Stimulated activated CD8-positive, alpha-beta memory T cell treated with anti-CD3 and anti-CD28 coated beads, Interleukin-2, amount 100 ng/mL, for 48 hours (primary cell): Measurements from ENCODE around the gene ATP6V1D.
"Not testable (repeated sequence)": the region's sequence is repeated elsewhere in the genome, so short reads cannot be mapped to it uniquely, and the experiment has no call there.

ENCODE experiments used
- DNase-seq, 2 donors: peaks; one replicate each; pipeline ENCODE4 v3.0.0-alpha.2; 2020; ENCODE audit warnings: low read depth in 2 of 2

The ATP6V1D gene

DNA sequence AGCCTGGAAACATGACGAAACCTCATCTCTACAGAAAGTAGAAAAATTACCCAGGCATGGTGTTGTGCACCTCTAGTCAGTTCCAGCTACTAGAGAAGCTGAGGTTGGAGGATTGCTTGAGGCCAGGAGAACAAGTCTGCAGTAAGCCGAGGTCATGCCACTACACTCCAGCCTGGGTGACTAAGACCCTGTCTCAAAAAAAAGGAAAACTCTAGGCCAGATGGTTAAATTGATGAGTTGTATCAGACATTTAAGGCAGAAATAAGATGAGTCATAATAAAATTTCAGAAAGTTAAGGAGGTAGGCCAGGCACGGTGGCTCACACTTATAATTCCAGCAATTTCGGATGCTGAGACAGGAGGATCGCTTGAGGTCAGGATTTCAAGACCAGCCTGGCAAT lies 11.2 kb upstream of the ATP6V1D start:
- DNase-seq, result no peak

DNA sequence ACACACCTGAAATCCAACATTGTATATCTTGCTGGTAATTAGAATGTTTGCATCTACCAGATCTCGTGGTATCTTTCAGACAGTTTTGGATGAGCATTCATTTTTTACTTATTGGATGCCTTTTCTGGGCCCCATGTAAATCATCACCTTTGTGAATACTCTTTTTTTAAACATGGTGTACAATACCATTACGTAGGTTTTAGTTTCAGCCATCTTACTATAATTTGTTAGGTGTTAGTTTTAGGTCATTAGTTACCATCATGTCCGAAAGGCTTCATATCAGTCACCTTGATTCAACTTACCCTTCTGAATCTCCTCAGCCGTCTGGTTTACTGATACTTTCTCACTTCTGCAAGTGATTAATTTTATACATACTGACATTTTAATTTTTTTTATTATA lies 5.9 kb upstream of the ATP6V1D start:
- no peak for DNase-seq

DNA sequence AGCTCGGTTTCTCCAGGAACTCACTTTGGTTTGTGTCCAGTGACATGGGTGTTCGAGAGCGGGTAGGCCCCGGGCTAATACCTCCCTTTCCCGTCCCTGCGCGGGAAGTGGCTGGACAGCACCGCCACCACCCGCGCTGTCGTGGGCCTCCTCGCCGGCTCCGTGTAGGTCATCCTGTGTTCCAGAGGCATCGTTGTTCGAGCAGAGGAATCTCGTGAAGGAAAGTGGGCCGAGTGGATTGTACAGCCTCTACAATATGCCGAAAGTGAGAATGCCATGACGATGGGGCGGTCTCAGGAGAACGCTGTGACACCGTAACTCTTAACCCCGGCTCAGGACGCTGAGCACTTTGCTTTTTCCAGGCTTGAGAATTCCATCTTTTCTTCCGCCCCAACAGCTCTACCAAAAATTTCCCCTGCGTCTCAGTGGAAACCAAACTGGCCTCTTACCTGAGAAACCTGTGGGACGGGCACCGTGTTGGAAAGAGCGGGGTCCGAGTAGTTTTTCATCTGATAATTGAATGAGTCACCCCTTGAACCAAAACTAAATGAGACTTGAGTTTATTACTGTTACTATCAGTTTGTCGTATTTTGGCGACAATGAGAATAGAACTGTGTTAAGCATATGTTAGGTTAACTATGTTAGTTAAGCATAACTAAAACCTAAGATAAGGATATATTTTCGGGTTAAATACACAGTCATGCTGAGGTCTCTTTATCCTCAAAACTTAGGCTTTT lies 1.0 kb upstream of the ATP6V1D start:
- no peak for DNase-seq

DNA sequence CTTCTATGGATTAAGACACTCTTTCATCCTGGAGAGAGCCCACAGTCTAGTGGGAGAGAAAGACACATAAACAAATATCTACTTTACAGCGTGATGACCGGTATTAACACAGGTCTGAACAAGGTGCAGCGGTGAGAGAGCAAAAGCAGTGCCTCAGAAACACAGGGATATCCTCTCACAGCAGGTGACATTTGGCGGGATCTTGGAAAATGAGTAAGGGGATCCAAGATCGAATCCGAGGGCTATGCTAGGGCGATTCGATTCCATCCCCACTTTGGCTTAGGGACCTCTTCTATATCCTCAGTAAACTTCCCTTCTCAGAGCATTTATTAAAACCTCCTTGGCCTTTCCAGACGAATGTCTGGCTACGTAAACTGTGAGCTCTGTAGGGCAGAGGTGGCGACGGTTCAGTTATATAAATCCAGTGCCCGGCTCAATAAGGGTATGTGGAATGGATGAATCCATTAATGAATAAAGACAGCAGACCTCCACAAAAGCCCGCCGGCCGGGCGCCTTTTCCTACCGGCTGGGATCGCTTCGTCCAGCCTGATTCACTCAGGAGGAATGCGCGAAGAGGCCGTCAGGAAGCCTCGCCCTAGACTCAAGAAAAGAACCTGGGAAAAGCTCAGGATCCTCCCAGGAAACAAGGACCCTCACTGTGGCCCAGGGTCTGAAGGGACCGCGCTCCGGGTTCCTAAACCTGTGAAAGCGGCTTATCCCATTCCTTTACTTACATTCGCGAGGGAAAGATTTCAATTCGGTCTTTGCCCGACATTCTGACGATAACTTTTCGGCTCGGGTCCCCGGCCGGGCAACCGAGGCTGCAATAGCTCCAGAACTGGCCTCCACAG lies 455 bp downstream of the ATP6V1D start:
- DNase-seq, result no peak

DNA sequence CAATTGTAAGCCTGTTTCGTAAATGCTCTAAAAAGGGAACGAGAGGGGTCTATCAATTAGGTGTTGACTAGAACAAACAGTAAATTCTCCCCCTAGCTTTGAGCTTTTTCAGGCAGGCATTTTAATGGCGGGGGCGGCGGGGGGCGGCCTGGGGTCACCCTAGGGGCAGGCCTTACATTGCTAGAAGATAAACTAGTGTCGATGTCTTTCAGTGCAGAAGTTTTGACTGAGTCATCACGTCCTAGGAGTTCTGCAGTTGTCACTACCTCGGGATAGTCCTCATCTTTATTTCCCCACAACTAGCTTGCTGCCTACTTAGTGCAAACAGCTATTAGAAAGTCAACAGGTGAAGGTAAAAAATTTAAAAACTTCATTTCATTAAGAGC lies 1.6 kb downstream of the ATP6V1D start:
- DNase-seq, result no peak

DNA sequence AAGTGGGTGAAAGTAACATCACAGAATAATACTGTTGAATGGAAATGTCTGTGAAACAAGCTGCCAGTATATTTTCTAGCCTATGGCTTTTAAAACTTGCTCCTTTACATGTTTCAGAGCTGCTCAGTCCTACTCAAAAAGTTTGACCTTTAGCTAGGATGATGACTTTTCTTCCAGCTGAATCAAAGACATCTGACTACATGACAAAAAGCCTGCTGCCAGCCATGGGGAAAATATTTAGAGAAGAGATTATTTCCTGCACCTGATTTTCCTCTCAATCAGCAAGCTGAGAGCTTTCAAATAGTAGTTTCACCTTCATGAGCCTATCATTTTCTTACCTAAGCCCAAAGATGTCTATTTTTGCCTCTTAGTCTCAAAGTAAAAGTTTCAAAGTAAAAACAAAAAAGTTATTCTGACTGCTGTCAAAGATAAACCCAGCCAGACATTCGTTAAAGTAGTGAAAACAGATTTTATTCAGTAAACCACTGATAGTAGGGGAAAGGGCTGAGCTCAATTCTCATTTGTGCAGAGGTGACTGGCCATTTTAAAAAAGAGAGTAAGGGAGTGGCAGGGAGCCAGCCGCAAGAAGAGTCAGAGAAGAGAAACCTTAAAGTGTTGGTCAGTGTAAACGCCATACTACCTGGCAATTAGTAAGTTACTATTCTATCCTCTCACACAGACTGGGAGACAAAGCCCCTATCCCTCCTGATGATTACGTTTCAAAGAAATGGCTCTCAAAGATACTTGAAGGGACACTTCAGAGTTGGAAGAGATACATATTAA lies 2.2 kb downstream of the ATP6V1D start:
- no peak for DNase-seq

DNA sequence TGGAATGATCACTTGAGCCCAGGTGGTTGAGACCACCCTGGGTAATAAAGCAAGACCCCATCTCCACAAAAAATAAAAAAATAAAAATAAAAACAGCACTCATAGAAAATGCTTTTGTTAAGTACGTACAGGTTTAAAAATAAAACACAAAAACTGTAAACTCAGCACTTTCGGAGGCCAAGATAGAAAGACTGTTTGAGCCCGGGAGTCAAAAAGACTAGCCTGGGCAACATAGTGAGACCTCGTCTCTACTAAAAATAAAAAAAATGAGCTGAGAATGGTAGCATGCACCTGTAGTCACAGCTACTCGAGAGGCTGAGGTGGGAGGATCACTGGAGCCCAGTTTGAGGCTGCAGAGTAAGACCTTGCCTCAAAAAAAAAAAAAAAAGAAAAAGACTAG lies 7.5 kb downstream of the ATP6V1D start:
- no peak for DNase-seq

DNA sequence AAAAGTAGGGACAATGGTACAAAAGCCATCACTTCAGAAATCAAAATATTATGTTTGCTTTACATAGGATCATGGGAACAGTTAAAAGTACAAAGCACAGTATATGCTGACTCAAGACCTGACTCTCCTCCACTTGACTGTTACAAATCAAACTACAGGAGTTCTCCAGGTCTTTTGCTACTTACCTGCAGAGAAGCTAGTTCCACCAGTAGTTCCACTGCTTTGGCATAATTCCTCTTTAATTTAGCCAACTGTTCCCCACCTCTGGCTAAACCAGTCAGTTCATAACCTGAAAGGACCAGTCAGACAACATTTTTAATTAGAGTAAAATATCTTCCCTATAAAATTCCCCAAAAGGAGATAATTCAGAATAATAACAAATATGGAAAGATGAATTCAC lies 14.0 kb downstream of the ATP6V1D start:
- no peak for DNase-seq

DNA sequence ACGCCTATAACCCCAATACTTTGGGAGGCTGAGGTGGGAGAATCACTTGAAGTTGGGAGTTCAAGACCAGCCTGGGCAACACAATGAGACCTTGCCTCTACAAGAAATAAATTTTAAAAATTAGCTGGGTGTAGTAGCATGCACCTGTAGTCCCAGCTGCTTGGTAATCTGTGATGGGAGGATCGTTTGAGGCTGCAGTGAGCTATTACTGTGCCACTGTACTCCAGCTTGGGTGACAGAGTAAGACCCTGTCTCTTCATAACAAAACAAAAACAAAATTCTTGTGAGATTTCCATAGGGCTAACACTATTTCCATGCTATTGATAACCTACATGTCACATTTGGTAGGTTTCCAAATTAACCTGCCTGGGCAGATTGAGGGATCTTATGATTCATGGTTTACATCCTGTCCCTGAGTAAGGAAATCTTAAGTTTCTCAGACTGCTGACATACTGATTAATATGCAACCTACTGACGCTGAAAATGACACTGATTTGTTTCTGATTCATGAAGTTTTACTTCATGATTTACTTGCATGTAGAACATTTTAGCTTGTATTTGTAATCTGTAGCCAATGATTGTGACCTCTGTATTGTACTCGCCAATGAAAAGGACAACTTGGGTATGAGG lies 15.9 kb downstream of the ATP6V1D start:
- DNase-seq, result no peak

DNA sequence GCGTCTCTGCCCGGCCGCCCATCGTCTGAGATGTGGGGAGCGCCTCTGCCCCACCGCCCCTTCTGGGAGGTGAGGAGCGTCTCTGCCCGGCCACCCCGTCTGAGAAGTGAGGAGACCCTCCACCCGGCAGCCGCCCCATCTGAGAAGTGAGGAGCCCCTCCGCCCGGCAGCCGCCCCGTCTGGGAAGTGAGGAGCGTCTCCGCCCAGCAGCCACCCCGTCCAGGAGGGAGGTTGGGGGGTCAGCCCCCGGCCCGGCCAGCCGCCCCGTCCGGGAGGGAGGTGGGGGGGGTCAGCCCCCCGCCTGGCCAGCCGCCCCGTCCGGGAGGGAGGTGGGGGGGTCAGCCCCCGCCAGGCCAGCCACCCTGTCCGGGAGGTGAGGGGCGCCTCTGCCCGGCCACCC lies 18.4 kb downstream of the ATP6V1D start:
- not testable (repeated sequence) for DNase-seq

DNA sequence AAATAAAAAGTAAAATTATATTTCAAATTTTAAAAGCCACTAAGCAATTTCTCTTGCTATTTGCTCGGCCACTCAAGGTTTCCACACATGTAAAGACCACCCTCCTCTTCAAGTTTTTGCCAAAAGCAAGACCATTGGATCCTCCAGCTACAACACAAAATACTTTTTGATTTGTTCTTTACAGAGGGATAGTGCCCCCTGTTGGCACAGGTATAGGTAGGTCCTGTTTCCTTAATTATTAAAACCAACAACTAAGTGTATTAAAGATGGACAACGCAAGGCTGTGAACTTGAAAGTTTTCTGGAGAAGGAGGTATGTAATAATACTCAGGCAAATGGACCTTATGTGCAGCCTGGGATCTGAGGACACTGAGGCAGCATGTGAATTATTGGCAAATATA lies 23.8 kb downstream of the ATP6V1D start:
- no peak for DNase-seq

DNA sequence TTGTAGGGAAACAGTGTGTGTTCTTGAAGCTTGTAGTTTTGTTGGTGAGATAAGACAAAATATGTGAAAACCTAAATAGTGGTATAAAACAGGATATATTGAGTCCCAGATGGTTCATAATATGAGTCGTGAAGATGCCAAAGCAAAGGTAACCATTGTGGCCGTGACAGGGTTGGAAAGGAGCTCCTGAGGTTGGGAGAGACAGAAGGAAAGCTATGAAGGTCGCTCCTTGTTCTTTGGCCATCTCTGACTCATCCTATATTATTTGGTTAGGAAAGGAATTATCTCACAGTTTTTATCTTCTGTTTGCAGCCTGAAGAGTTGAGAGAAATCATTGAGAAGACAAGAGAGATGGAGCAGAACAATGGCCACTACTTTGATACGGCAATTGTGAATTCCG lies 27.1 kb downstream of the ATP6V1D start:
- DNase-seq, result no peak

DNA sequence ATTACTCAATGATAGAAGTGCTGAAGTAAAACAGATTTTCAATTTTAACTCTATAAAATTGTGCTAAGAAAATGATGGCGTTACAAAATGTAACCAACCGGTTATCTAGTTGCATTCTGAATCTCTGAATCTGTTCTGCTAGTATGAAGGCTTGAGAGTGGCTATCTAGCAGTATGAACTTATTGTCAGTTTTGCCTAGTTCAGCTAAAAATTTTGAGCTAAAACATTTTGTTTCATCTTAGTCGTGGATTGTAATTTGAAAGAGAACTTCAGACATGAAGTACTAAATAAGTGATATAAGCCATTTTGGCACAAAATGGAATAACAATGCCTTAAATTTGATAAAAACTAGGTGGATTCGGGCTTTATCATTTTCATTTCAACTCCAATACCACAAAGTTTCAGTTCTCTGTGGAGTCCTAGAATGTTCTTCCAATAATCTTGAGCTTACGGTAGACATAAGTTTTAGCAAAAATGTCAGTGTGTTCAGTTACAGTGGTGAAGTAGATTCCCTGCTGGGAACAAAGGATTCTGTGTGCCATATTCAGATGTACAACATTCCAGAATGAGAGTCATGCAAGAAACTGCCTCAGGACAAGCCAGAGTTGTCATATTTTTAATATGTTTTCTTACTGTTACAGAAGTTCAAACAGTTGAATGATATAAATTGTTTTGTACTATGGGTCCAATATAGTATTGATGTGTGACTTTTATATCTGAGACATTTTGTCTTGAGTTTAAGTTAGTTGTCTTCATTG lies 28.1 kb downstream of the ATP6V1D start:
- DNase-seq, result no peak

DNA sequence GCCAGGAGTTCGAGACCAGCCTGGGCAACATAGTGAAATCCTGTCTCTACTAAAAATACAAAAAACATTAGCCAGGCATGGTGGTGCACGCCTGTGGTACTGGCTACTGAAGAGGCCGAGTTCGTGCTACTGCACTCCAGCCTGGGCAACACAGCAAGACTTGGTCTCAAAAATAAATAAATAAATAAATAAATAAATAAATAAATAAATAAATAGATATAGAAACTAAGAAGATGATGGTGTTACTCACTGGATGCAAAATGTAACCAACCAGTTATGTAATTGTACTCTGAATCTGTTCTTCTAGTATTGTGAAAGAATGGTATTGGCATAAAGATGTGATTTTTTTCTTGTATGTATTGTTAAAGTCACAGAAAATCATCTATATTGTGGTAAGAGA lies 29.9 kb downstream of the ATP6V1D start:
- not testable (repeated sequence) for DNase-seq

DNA sequence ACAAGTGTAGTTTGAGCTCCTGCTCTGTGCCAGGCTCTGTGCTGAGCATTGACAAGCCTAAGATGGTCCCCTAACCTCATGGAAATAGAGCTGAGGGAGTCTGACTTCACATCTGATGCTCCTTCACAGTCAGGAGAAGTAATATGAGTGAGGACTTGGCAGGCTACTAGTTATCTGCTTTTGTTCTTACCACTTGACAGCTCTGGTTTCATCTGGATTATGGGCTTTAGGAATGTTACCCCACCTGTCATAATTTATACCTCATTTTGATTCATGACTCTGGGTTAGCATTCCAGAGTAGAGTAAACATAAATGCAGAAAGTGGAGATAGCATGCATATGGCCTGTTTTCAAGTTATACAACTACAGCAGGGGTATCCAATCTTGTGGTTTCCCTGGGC lies 40.5 kb downstream of the ATP6V1D start:
- DNase-seq, result no peak

DNA sequence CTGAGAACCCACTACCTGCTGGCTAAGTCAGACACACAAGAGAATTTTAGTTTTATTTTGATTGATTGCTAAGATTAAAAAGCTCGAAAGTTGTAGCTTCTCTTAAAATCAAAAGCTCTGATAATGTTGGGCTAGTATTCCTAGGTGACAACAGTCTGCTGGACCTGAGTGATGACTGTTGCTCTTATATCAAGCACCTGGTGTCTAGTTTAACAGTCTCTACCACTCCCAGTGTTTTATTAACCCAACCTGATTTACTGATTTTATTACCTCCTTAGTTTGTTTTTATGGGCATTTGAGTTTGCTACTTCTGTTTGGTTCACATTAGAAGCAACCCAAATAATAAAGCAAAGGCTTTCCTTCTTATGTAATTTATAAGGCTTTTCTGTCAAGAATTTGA lies 41.8 kb downstream of the ATP6V1D start:
- no peak for DNase-seq

DNA sequence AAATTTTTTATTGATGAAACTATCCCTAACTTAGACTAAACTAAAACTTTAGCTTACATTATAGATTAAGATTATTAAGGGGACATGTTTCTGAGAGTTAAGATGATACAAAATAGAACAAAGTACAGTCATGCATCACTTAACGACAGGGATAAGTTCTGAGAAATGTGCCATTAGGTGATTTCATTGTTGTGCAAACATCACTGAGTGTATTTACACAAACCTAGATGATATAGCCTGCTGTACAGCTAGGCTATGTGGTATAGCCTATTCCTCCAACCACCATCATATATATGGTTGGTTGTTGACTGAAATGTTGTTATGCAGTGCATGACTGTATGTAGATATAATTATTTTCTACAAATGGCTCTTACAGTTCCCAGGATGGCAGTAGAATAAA lies 46.5 kb downstream of the ATP6V1D start:
- no peak for DNase-seq

DNA sequence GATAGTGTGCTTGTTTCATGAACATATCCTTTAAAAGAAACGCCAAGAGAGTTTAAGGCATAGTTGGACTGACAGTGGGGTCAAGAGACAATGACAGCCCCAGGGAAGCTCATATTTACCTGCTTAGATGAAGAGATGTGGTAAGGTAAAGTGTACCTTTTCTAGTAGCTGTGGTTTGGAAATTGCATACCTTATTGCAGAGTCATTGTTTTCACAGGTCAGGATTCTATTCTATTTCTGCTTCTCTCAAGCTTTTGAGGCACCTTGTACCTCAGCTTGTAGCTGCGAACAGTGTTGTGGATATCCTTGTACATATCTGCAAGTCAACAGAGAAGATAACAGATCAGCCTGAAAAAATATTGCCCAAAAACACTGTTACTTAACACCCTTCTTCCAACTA lies 47.7 kb downstream of the ATP6V1D start:
- no peak for DNase-seq
